ENCODE measurements around the gene TEX26.

Gene TEX26

GRCh38 chr13:31012655-31013024 is 80.2 kb downstream of the TEX26 start:
- DNase-seq = no peak

- DNase-seq = no peak
Measured at GRCh38 chr13:31014456-31014855, 82.0 kb downstream of the TEX26 start.

- no peak for DNase-seq
Measured at GRCh38 chr13:31015199-31015598, 82.7 kb downstream of the TEX26 start.

GRCh38 chr13:31016342-31017325 is 84.2 kb downstream of the TEX26 start:
- DNase-seq = no peak

- no peak for DNase-seq
Measured at GRCh38 chr13:31018511-31018910, 86.1 kb downstream of the TEX26 start.

GRCh38 chr13:31020996-31021395 is 88.5 kb downstream of the TEX26 start:
- no peak for DNase-seq

- DNase-seq = no peak
Measured at GRCh38 chr13:31022288-31022895, 89.9 kb downstream of the TEX26 start.

GRCh38 chr13:31022928-31023530 is 90.6 kb downstream of the TEX26 start:
- DNase-seq = no peak
